GM19372 (cell line): Measurements from ENCODE around the gene PAX5.
"Not testable (repeated sequence)": the region's sequence is repeated elsewhere in the genome, so short reads cannot be mapped to it uniquely, and the experiment has no call there.

Experiments
- ATAC-seq: cut with Tn5 transposase; IDR thresholded peaks from one replicate; pipeline ENCODE4 v1.9.1; 2021; ENCODE audit warnings: mild to moderate bottlenecking, low read depth, moderate library complexity; ENCODE audit not compliant: unreplicated experiment

PAX5 gene

GRCh38 chr9:37033682-37034304 is at the start of gene PAX5:
Gene PAX5 (minus strand): TSS chr9:37034268. CDS start chr9:37034031, 237 bp downstream.
- no peak for ATAC-seq

GRCh38 chr9:37083654-37084053 is 49.6 kb upstream of the PAX5 start:
- ATAC-seq = no peak

- no peak for ATAC-seq
Observed at GRCh38 chr9:37082214-37082765, 48.2 kb upstream of the PAX5 start.

GRCh38 chr9:37081507-37081906 is 47.4 kb upstream of the PAX5 start:
- ATAC-seq = not testable (repeated sequence)

GRCh38 chr9:37080165-37080628 is 46.1 kb upstream of the PAX5 start:
- ATAC-seq = peak; percentile 3

GRCh38 chr9:37079370-37080164 is 45.5 kb upstream of the PAX5 start:
- peak; percentile 94 for ATAC-seq

- not testable (repeated sequence) for ATAC-seq
Observed at GRCh38 chr9:37074790-37075189, 40.7 kb upstream of the PAX5 start.

GRCh38 chr9:37066139-37066725 is 32.2 kb upstream of the PAX5 start:
- peak; percentile 70 for ATAC-seq

GRCh38 chr9:37062336-37062735 is 28.3 kb upstream of the PAX5 start:
- no peak for ATAC-seq

- ATAC-seq = no peak
Observed at GRCh38 chr9:37061768-37062167, 27.7 kb upstream of the PAX5 start.

GRCh38 chr9:37060833-37061232 is 26.8 kb upstream of the PAX5 start:
- no peak for ATAC-seq

GRCh38 chr9:37056046-37056920 is 22.2 kb upstream of the PAX5 start:
- ATAC-seq = no peak

- ATAC-seq = not testable (repeated sequence)
Observed at GRCh38 chr9:37054363-37054720, 20.3 kb upstream of the PAX5 start.

GRCh38 chr9:37053684-37054362 is 19.8 kb upstream of the PAX5 start:
- ATAC-seq = no peak

GRCh38 chr9:37046683-37047082 is 12.6 kb upstream of the PAX5 start:
- no peak for ATAC-seq

GRCh38 chr9:37042421-37042820 is 8.4 kb upstream of the PAX5 start:
- no peak for ATAC-seq

GRCh38 chr9:37040508-37041127 is 6.5 kb upstream of the PAX5 start:
- no peak for ATAC-seq

- no peak for ATAC-seq
Observed at GRCh38 chr9:37038943-37039464, 4.9 kb upstream of the PAX5 start.

- ATAC-seq = no peak
Observed at GRCh38 chr9:37038302-37038942, 4.4 kb upstream of the PAX5 start.
